ENCODE results near the gene MALT1.

Gene MALT1

GRCh38 chr18:58653814-58654509 is 17.3 kb upstream of the MALT1 start:
- no peak for DNase-seq (ENCODE audit: low read depth, low spot score)

- no peak for DNase-seq (ENCODE audit: low read depth, low spot score)
Observed at GRCh38 chr18:58654896-58655614, 16.2 kb upstream of the MALT1 start.

GRCh38 chr18:58657081-58657480 is 14.2 kb upstream of the MALT1 start:
- no peak for DNase-seq (ENCODE audit: low read depth, low spot score)

- DNase-seq (ENCODE audit: low read depth, low spot score), result no peak
Observed at GRCh38 chr18:58657494-58657893, 13.8 kb upstream of the MALT1 start.

GRCh38 chr18:58659691-58660090 is 11.6 kb upstream of the MALT1 start:
- no peak for DNase-seq (ENCODE audit: low read depth, low spot score)

- no peak for DNase-seq (ENCODE audit: low read depth, low spot score)
Observed at GRCh38 chr18:58660915-58661314, 10.3 kb upstream of the MALT1 start.

- DNase-seq (ENCODE audit: low read depth, low spot score), result no peak
Observed at GRCh38 chr18:58661423-58661822, 9.8 kb upstream of the MALT1 start.

GRCh38 chr18:58662118-58662517 is 9.1 kb upstream of the MALT1 start:
- no peak for DNase-seq (ENCODE audit: low read depth, low spot score)

- DNase-seq (ENCODE audit: low read depth, low spot score), result no peak
Observed at GRCh38 chr18:58666176-58666575, 5.1 kb upstream of the MALT1 start.

GRCh38 chr18:58668211-58668610 is 3.1 kb upstream of the MALT1 start:
- no peak for DNase-seq (ENCODE audit: low read depth, low spot score)

GRCh38 chr18:58668897-58669296 is 2.4 kb upstream of the MALT1 start:
- no peak for DNase-seq (ENCODE audit: low read depth, low spot score)

GRCh38 chr18:58669731-58670378 is 1.4 kb upstream of the MALT1 start:
- no peak for DNase-seq (ENCODE audit: low read depth, low spot score)

- DNase-seq (ENCODE audit: low read depth, low spot score), result no peak
Observed at GRCh38 chr18:58670404-58671110, 708 bp upstream of the MALT1 start.

GRCh38 chr18:58671632-58672564 is 633 bp downstream of the MALT1 start:
- DNase-seq (ENCODE audit: low read depth, low spot score), result no peak

GRCh38 chr18:58674159-58674558 is 2.9 kb downstream of the MALT1 start:
- no peak for DNase-seq (ENCODE audit: low read depth, low spot score)

GRCh38 chr18:58674863-58675472 is 3.7 kb downstream of the MALT1 start:
- no peak for DNase-seq (ENCODE audit: low read depth, low spot score)

- DNase-seq (ENCODE audit: low read depth, low spot score), result no peak
Observed at GRCh38 chr18:58676270-58676669, 5.0 kb downstream of the MALT1 start.

GRCh38 chr18:58682429-58683069 is 11.3 kb downstream of the MALT1 start:
- no peak for DNase-seq (ENCODE audit: low read depth, low spot score)

GRCh38 chr18:58687871-58688308 is 16.6 kb downstream of the MALT1 start:
- DNase-seq (ENCODE audit: low read depth, low spot score), result peak; percentile 30

- no peak for DNase-seq (ENCODE audit: low read depth, low spot score)
Observed at GRCh38 chr18:58690259-58690658, 19.0 kb downstream of the MALT1 start.

Measured in activated CD4-positive, CD25-positive, alpha-beta regulatory T cell treated with anti-CD3 and anti-CD28 coated beads, Interleukin-2, amount 50 U/mL, for 16 hours (primary cell).